Measurements from ENCODE around the gene PHTF2.

The PHTF2 gene

DNA sequence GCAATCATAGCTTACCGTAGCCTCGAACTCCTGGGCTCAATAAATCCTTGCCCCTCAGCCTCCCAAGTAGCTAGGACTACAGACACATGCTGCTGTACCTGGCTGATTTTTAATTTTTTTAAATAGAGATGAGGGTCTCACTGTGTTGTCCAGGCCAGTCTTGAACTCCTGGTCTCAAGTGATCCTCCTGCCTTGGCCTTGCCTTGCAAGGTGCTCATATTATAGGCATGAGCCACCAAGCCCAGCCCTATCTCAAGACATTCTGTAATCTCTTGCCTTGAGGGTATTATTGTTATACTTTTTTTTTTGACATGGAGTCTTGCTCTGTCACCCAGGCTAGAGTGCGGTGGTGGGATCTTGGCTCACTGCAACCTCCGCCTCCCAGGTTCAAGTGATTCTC, 86.6 kb downstream of the PHTF2 start:
- no peak for DNase-seq

DNA sequence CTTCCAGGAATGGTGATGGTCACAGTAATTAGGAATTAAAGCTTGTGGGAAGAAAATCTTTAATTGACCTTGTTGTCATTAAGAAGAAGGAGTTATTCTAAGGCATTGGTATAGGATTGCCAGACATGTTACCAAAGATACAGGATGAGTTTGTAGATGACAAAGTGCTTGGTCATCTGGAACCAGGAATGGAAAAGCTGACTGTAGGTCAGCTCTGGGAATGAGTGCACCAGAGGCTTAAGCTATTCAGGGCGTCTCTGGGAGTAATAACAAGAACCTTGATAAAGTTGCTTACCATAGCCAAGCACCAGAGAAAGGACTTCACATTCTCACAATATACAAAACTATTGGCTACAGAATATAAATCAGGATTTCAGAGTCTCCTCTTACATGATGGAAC, 89.0 kb downstream of the PHTF2 start:
- no peak for DNase-seq

DNA sequence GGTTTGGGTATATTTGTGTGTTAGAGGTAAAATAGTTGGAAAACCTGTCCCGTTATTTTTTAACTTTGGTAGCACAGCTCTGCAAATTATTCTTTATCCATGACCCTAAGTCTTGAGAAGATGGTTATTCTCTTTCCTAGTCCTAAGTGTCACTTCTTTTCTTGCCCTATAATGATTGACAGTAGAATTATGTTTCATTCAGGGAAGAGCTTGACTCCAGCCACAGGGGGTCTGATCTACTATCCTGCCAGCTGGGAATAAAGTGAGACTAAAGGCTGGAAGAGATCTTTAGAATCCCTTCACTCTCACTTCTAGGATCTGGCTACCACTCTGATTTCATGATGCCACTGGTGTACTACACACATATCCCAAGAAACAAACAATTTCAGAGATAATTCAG, 90.4 kb downstream of the PHTF2 start:
- DNase-seq: no peak

DNA sequence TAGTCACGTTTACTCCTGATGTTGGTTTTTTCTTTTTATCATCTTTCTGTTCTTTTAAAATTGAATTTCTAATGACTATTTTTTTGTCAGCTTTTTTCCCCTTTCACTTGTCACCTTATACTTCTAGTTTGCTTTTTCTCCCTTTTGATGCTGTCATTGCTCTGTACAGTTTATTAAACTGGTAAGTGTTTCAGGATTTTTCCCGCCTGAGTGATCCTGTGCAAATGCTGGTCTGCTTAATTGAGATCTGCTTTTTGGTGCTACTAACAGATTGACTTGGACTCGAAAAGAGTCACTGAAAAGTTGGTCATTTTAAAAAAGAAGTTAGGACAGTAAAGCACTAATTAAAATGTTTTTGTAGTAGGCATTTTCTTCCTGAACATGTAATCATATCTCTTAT, 95.2 kb downstream of the PHTF2 start:
- DNase-seq: no peak

DNA sequence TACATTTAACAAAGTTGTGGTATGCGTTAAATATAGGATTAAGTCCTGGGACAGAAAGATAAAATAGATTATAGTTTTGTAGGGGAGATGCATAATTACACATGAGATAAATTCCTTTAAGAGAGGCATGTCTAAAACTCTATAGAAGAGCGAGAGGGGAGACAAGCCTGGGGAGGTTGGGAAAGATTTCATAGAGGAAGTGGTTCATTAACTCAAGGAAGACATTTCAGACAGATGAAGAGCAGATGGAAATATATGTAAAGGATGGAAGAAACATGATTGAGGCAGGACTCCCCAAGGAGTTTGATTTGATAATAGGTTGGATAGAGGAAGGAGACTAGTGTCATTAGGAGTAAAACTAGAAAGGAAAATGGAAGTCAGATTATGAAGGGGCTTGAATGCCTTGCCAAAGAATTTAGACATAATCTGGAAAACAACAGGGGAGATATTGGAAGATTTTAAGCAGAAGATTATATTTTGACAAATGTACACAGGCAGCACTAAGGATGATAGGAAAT, 96.1 kb downstream of the PHTF2 start:
- DNase-seq: no peak

DNA sequence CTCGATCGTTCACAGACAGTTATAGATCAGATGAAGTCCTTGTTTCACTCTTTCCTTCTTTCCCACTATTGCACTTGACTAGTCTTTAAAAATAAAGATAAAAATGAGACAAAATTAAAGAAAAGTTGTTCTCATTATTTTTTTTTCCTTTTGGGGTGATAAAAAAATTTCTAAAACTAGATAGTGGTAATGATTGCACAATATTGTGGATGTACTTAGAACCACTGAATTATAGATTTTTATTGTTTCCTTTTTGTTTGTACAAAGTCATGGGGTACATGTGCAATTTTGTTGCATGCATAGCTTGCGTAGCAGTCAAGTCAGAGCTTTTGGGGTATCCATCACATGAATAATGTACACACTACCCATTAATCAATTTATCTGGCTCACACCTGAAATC, 97.3 kb downstream of the PHTF2 start:
- DNase-seq: no peak

DNA sequence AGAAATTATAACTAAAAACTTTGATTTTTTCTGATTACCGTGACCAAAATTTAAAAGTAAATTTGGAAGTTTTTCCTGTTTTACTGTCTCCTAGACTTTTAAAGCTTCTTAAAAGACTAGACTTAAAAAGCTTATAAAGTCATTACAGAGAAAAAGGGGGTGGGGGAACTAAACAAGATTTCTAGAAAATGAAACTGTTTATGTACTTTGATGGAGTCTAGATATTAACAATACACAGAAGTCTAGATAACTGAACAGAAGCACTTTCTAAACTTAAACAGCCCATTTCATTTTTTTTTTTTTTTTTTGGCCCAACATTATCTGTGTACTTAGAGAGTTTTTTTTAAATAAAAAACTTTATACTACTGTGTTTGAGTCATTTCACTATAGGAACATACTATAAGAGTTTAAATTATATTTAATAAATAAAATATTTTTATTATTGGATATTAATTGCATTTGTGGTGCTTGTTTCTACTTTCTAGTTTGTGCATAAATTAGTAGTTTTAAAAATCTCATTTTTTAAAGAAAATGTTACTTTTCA, 98.5 kb downstream of the PHTF2 start:
- DNase-seq: no peak

DNA sequence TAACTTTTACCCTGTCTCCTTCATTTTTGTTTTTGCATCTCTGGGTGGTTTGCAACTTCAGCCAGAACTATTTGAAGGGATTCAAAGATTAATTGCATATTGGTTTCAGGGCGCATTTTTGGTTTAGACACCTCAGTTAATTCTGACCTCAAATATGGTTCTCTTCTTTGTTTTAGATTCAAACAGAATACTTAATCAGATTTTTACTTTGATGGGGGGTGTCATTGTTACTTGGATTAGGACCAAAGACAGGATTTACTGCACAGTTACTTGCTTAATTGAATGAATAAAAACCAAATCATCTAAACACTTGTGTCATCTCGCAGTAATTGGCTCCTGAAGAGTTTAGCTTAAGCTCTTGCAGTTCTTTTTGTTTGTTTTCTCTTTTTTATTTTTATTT, 100.9 kb downstream of the PHTF2 start:
- DNase-seq: no peak

DNA sequence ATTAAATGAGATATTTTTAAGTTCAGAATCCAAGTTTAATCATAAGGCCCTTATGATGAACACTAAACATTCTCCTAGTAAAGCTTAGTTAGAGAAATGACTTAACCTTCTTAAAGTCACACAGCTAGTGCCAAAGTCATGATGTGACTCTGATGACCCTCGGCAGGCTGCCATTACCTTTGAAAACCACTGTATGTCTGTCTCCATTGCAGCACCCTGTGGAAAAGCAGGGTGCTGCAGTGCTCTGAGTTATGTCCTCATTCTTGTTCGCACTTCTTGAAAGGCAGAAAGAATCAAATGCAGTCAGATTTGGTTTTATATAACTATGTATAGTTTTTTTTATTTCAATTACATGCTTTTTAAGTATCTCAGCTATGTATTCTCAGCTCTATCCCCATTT, 105.0 kb downstream of the PHTF2 start:
- DNase-seq: no peak

DNA sequence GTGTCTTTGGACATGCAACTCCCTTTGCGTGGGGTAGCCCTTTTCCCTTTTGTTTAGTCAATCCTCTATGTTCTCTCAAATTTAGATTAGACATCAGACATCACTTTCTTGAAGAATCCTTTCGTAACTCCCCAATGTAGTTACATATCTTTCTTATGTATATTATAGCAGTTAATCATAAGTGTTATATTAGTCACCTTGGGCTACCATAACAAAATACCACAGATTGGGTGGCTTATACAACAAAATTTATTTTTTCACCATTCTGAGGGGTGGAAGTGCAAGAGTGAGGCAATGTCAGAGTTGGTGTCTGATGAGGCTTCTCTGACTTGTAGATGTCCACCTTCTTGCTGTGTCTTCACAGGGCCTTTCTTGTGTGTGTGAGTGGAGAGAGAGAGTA, 105.7 kb downstream of the PHTF2 start:
- DNase-seq: no peak

DNA sequence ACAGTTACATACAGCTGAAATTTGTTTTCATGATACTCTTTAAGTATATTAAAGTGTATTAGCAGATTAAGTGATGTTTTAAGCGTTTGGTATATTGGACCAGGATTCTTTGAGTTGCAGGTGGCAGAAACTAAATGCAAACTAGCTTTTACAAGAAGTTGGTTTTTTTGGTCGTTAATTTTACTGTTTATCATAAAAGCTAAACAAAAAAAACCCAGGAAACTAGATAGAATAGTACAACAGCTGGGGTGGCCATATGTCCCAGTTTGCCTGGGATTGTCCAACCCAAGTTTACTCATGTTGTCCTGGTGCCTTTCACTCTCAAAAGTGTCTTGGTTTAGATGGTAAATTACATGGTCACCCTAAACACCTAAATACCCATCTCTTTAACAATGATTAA, 108.7 kb downstream of the PHTF2 start:
- DNase-seq: no peak

DNA sequence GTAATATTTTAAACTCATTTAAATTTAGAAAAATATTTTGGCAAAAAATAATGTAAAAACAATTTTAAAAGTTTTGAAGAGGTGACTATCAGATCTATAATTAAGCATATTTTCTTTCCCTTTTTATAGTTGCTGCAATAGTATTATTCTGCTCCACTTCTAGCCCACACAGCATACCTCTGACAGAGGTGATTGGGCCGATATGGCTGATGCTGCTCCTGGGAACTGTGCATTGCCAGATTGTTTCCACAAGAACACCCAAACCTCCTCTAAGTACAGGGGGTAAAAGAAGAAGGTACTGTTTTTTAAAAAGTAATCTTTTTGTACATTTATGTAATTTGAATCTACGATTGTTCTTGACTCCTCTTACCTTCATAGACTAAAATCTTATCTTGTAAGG, 110.1 kb downstream of the PHTF2 start:
- no peak for DNase-seq

DNA sequence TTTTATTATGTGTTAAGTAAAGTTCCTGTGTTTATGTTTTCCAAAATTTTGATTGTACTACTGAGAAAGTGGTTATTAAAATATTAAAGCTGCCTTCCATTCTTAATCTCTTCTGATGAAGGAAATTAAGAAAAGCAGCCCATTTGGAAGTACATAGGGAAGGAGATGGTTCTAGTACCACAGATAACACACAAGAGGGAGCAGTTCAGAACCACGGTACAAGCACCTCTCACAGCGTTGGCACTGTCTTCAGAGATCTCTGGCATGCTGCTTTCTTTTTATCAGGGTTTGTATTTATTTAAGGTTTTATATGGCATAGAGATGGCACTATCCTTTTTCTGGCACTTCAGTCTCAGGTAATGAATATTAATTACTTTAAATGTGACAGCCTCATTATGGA, 111.6 kb downstream of the PHTF2 start:
- DNase-seq: no peak

DNA sequence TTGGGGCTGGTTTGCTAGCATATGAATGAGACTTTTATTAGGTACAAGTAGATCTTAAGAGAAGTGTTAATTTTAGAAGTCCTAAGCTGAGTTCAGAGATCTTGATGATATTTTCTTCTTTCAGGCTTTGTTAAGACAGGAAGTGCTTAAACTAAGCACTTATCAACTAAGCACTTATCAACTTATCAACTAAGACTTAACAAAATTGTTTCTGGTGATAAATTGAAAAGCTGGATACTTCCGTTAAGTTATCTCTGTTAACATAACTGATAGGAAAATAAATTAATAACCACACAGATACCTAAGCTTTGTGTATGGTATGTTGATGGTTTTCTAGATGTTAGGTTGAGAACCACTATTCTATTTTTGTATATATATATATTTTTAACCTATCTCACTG, 113.7 kb downstream of the PHTF2 start:
- DNase-seq: no peak

DNA sequence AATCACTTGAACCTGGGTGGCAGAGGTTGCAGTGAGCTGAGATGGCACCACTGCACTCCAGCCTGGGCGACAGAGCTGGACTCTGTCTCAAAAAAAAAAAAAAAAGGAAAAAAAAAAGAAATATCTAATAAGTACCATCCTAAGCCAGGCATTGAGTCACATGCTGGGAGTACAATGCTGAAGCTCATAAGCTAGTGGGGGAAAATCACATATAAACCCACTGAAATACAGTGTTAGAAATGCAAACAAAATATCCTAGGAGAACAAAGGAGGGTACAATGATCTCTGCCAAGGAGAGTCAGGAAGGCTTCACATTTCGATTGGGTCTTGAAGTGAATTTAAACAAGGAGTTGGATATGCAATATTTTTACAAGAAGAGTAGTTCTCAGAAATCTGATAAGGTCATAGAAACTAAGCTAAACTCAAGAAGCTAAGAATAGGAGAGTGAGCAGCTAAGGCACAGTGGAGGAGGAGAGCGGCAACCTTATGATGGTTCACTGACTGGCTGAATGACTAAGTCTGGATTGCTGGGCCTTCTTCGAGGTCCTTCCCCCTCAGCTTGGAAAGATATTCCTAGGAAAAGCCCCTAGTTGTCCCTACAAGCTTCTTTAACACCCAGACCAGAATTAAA, 115.5 kb downstream of the PHTF2 start:
- no peak for DNase-seq

DNA sequence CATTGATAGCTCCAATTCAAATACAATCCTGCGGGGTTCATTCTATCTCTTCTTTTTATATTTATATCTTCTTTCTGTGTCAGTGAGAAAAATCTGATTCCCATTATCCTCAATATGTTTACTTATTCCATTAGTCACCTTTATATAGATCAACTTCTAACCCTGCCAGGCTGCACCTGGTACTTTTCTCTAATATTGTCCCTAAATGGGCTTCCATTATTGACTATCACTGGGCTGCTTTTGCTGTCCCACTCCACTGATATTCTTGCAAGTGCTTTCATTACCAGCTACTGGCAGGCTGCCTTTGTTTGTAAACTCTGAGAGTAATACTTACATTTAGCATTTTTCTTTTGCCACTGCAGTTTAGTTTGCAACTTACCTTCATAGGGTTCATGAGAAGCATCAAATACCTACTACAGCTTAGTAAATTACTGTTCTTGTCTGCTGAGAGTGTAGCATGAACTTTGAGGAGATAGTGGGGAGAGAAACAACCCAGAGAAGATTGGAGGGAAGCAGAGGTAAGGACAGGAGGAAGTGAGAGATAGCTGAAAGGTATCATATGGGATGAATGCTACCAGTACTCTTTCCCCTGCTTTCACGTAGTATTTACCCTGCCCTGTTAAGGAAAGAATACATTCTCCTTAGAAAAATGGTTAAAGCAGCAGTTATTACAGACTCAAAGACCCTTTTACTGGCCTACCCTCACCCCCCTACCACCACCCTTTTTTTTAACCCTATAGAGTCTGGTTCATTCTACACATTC, 119.1 kb downstream of the PHTF2 start:
- no peak for DNase-seq

DNA sequence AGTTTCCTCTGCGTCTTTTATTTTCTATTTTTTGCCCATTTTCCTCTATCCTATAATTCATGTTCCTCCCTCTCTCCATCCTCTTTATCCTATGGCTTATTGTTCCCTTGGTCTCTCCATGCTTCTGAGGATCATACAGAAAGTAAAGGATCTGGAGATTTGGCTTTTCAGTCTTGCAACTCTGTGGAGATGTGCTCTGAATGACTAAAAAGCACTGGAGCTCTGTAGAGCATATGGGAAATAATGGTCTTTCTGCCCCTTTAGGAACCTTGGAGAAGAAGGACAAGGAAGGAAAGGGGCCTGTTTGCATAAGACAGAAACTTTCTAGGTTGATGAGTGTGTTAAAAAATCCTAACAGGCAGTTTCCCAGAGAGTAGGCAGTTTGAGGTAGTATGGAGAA, 120.1 kb downstream of the PHTF2 start:
- DNase-seq: no peak

DNA sequence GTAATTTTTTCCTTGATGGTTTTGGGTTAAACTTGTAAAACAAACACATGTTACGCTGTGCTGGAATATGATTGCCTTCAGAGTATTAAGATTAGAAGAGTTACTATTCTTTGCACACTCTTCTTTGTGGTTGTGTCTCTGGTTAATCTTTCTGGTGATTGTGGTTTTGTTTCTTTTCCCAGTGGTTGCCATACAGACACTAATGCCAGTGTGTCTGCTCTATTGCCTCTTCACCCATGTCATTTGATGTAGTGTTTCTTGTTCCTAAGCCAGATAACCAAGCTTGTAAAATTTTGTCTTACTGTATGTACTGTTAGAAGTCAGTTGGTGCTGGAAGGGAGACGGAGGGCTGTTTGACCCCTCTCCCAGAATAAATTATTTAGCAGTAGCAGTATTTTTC, 124.8 kb downstream of the PHTF2 start:
- no peak for DNase-seq

DNA sequence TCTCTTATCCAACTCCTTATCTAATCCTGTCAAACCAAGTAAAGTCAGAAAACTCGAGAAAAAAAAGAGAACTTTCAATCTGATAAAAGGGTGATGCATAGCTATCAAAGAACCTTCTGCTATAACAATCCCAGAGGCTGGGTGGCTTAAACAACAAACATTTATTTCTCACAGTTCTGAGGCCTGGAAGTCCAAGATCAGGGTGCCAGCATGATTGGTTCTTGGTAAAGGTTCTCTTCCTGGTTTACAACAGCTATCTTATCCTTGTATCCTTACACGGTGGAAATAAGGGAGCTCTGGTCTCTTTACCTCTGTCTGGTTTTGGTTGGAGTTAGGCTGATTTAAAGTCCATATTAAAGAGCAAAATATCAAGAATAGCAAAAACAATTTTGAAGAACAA, 131.9 kb downstream of the PHTF2 start:
- no peak for DNase-seq

DNA sequence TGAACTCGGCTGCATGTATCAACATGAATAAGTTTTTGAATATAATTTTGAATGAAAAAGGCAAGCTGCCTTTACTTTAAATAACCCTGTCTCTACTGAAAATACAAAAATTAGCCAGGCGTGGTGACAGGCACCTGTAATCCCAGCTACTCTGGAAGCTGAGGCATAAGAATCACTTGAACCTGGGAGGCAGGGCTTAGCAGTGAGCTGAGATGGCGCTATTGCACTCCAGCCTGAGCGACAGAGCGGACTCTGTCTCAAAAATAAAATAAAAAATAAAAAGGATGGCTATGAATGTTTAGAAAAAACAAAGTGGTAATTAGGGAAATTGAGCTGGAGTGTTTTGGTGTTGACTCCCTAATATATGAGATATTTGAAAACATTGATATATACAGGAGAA, 133.3 kb downstream of the PHTF2 start:
- DNase-seq: no peak

DNA sequence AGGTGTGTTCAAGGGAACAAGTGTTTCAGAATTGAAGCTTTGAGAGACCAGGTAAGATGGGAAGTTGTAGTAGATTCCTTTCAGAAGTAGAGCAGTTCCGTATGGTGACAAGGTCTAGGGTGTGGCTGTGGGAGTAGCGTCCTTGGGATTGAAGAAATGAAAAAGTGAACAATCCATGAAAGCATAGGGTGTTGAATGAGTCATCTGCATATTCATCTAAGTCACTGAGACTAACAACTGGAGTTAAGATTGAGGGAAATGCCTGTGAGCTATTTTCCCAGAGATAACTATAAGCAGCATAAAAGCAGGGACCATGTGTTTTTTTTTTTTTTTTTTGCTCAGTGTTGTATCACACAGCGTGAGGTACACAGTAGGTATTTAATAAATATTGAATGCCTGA, 134.8 kb downstream of the PHTF2 start:
- no peak for DNase-seq

DNA sequence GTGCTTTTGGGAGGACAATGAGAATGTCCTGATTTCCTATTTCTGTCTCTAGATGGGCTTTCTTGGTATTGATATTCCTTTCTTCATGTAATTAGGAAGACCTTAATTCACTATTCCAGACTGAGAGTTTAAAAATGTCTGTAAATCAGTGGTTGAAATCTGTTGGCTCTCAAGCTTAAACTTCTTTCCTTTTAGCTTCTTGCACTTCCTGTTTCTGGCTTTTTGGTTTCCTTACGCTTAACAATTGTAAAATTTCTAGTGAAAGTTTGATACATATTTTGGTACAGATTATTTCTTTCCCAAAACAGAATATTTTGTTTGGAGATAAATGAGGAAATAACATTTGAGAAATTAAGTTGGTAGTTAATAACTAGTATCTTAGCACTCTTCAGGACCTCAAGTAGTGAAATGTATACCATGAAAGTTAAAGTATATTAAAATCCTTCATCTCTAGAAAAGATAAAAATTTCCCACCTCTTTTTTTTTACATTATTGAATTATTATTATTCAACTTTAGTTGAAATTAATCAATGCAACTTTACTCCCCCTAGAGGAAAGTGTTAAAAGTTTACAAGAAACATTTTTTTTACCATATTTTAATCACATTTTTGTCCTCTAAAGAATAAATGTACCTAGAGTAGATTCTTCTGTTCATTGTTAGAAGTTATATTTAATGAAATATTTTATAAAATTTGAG, 137.2 kb downstream of the PHTF2 start:
- DNase-seq: no peak

DNA sequence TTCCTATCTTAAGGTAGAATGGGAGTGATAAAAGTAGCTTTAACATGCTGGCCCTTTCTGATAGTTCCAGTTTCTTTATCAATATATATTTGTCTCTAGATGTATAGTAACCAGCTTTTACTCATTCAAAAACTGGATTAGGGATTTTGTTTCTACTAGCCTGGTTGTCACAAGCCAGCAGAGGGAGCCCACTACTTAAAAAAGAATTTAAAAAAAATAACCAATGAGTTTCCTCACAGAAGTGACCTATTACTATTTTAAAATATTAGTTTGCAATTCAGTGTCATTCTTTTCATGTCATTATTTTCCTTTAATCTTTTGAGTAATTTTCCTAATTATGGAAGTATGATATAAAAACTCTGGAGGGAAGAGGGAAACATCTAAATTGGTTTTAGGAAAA, 142.1 kb downstream of the PHTF2 start:
- no peak for DNase-seq

DNA sequence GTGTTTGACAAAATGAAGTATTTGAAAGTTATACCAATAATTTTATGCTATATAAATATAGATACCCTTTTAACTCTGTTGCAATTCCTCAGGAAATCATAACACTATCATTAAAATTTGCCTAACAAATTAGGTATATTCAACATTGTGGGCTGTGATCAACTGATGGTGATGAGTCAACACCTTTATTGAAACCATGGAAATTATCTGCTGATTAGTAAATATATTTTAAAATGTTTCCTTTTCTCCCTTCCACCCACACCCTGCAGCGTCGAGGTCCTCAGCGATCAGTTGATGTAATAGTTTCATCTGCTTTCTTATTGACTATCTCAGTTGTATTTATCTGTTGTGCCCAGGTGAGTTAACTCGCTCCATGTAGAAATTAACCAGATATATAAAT, 143.9 kb downstream of the PHTF2 start:
- no peak for DNase-seq
